PC-9 (cell line): ENCODE results near the gene SEC11A. TPM values are rescaled to one million over a fixed set of nuclear protein-coding genes. Genes with fewer than 3 reads are reported as not detected.

Source experiments
- BruUV-seq: library from RNA; stranded (reverse); fragments of 400-500 nt; replicated peaks from 2 replicates; lab custom pipeline; 2021; lab: Mats Ljungman, UMichigan
- CTCF ChIA-PET: fragments of 300-600 bp; sonication (Branson Sonifier 250); formaldehyde crosslinking; loops from one replicate; lab custom pipeline; 2022; ENCODE audit warnings: antibody characterized with exemption; lab: Charles Lee
- POLR2A ChIA-PET: fragments of 300-600 bp; sonication (Branson Sonifier 250); formaldehyde crosslinking; loops from one replicate; lab custom pipeline; 2022; ENCODE audit warnings: antibody characterized with exemption; ENCODE audit not compliant: unreplicated experiment; lab: Charles Lee
- DNase-seq, 2 experiments: peaks; one replicate each; pipeline versions ENCODE4 v3.0.0 to v3.0.0-alpha.2; 2015 to 2022; ENCODE audit warnings: mixed read lengths in 1 of 2
- H2AFZ ChIP-seq: fragments of 200-600 bp; sonication (generic); 2 replicates; pipeline ENCODE4 v1.8.1; 2017; ENCODE audit warnings: antibody characterized with exemption
- H3F3A ChIP-seq: fragments of 200-600 bp; sonication (generic); 2 replicates; pipeline ENCODE4 v1.8.1; 2017; ENCODE audit warnings: antibody characterized with exemption, mild to moderate bottlenecking, low read depth; ENCODE audit not compliant: insufficient read depth
- H3K27ac ChIP-seq: fragments of 200-600 bp; sonication (generic); 2 replicates; pipeline ENCODE4 v1.6.1; 2016; ENCODE audit warnings: mixed run types
- H3K27me3 ChIP-seq: fragments of 200-600 bp; sonication (generic); 2 replicates; pipeline ENCODE4 v1.6.1; 2016; ENCODE audit warnings: low read depth, mixed run types; ENCODE audit not compliant: insufficient read depth
- H3K36me3 ChIP-seq: fragments of 200-600 bp; sonication (generic); 2 replicates; pipeline ENCODE4 v1.6.1; 2016; ENCODE audit warnings: low read depth, mixed run types
- H3K4me1 ChIP-seq: fragments of 200-600 bp; sonication (generic); replicated peaks from 2 replicates; pipeline ENCODE4 v1.6.1; 2016; ENCODE audit warnings: mixed run types; ENCODE audit not compliant: insufficient read depth
- H3K4me2 ChIP-seq: fragments of 200-600 bp; sonication (generic); 2 replicates; pipeline ENCODE4 v1.6.1; 2017; ENCODE audit warnings: mixed run types
- H3K4me3 ChIP-seq: fragments of 200-600 bp; sonication (generic); 2 replicates; pipeline ENCODE4 v1.6.1; 2016; ENCODE audit warnings: mixed run types
- H3K79me2 ChIP-seq: fragments of 200-600 bp; sonication (generic); 2 replicates; pipeline ENCODE4 v1.6.1; 2017; ENCODE audit warnings: low read depth, mixed run types
- H3K9me2 ChIP-seq: fragments of 200-600 bp; sonication (generic); 2 replicates; pipeline ENCODE4 v1.8.1; 2017; ENCODE audit warnings: mild to moderate bottlenecking; ENCODE audit not compliant: insufficient read depth
- H3K9me3 ChIP-seq: fragments of 200-600 bp; sonication (generic); 2 replicates; pipeline ENCODE4 v1.8.1; 2016; ENCODE audit warnings: low read depth; ENCODE audit not compliant: insufficient read depth
- H4K20me1 ChIP-seq: fragments of 200-600 bp; sonication (generic); 2 replicates; pipeline ENCODE4 v1.8.1; 2017; ENCODE audit not compliant: insufficient read depth
- EZH2 ChIP-seq: fragments of 200-600 bp; sonication (generic); IDR thresholded peaks from 2 replicates; pipeline ENCODE4 v1.8.0; 2017; ENCODE audit warnings: antibody characterized with exemption, low read depth
- intact Hi-C: fragments of 100-400 bp; cut with micrococcal nuclease; formaldehyde crosslinking; loops from one replicate; pipeline ENCODE4 v1.10.0; 2022; ENCODE audit not compliant: unreplicated experiment
- total RNA-seq: library from RNA; stranded (reverse); gene quantifications from 2 replicates; pipeline ENCODE4 v1.2.3, GENCODE V29; 2021
- TF ChIP-seq, protein P1 (sequence below): fragments of 200-600 bp; sonication (generic); conservative IDR thresholded peaks from 2 replicates; pipeline ENCODE4 v1.6.1; 2017; ENCODE audit warnings: mixed run types, antibody characterized with exemption, mild to moderate bottlenecking, moderate library complexity

Gene SEC11A
- total RNA-seq, 1 experiment from 2014 or later: 174 TPM

GRCh38 chr15:84734794-84735479 is 19.0 kb upstream of the SEC11A start:
- POLR2A ChIA-PET: interaction anchor here (0.6 to 1.6 kb wide), 5 partner anchors 12 to 677 kb away, joined by 3 to 31 read pairs (median 5); partner anchors contain the start of gene SEC11A
- H2AFZ ChIP-seq: peak overlapping the region; percentile 67; the same call in 1 of the 2 replicates
- H4K20me1 ChIP-seq: no peaks in the 10 kb centered on the region
- no peaks in the 10 kb centered on the region for H3K79me2 ChIP-seq
- H3K27me3 ChIP-seq: no peaks in the 10 kb centered on the region
- H3K4me1 ChIP-seq: peaks cover 45% of the 10 kb centered on the region
- no TSS peak for BruUV-seq
- H3K9me2 ChIP-seq: no peaks in the 10 kb centered on the region
- peak; percentile 84 to 94 for DNase-seq
- peaks cover 46% of the 10 kb centered on the region for H3F3A ChIP-seq
- peak overlapping the region; percentile 78 for H3K4me2 ChIP-seq
- H3K4me3 ChIP-seq: peak overlapping the region; percentile 41; the same call in 1 of the 2 replicates
- intact Hi-C loops: loop anchor here (1.0 to 2.0 kb wide), 2 partner anchors 14 to 19 kb away; partner anchors contain the start of genes SEC11A and ZNF592
- no peaks in the 10 kb centered on the region for H3K36me3 ChIP-seq
- TF ChIP-seq, protein P1, sequence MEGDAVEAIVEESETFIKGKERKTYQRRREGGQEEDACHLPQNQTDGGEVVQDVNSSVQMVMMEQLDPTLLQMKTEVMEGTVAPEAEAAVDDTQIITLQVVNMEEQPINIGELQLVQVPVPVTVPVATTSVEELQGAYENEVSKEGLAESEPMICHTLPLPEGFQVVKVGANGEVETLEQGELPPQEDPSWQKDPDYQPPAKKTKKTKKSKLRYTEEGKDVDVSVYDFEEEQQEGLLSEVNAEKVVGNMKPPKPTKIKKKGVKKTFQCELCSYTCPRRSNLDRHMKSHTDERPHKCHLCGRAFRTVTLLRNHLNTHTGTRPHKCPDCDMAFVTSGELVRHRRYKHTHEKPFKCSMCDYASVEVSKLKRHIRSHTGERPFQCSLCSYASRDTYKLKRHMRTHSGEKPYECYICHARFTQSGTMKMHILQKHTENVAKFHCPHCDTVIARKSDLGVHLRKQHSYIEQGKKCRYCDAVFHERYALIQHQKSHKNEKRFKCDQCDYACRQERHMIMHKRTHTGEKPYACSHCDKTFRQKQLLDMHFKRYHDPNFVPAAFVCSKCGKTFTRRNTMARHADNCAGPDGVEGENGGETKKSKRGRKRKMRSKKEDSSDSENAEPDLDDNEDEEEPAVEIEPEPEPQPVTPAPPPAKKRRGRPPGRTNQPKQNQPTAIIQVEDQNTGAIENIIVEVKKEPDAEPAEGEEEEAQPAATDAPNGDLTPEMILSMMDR: no peak
- no peak for TF ChIP-seq EZH2
- H3K9me3 ChIP-seq: no peaks in the 10 kb centered on the region
- H3K27ac ChIP-seq: peak overlapping the region; percentile 95
- CTCF ChIA-PET: interaction anchor here (0.5 to 0.8 kb wide), 4 partner anchors 12 to 434 kb away, joined by 6 to 10 read pairs (median 6); no protein-coding TSS in a partner anchor

- Histone ChIP-seq H3F3A (peaks cover 39% of the 10 kb centered on the region), H3K4me3 (no peak overlapping the region), H3K9me3 (no peaks in the 10 kb centered on the region), H3K27me3 (no peaks in the 10 kb centered on the region), H3K9me2 (no peaks in the 10 kb centered on the region), H2AFZ (no peak overlapping the region), H3K79me2 (no peaks in the 10 kb centered on the region), H3K4me1 (peaks cover 45% of the 10 kb centered on the region), H3K36me3 (no peaks in the 10 kb centered on the region), H3K4me2 (no peak overlapping the region), H4K20me1 (no peaks in the 10 kb centered on the region), H3K27ac (no peak overlapping the region)
- intact Hi-C loops: no loop called here
- CTCF ChIA-PET: interaction anchor here (0.6 kb wide), 1 partner anchor 41 kb away, joined by 6 read pairs; no protein-coding TSS in a partner anchor
- BruUV-seq: no TSS peak
- TF ChIP-seq, protein P1: no peak
- TF ChIP-seq EZH2: no peak
- POLR2A ChIA-PET: no interaction called here
- no peak for DNase-seq
These were observed 15.8 kb upstream of the SEC11A start for GRCh38 chr15:84731774-84732173.

GRCh38 chr15:84727429-84727828 is 11.5 kb upstream of the SEC11A start:
- no peaks in the 10 kb centered on the region; the same call in 1 of the 2 replicates for H3K9me2 ChIP-seq
- no peaks in the 10 kb centered on the region for H3K9me3 ChIP-seq
- H4K20me1 ChIP-seq: no peaks in the 10 kb centered on the region
- no peaks in the 10 kb centered on the region for H3K36me3 ChIP-seq
- H2AFZ ChIP-seq: no peak overlapping the region
- no peak overlapping the region for H3K4me2 ChIP-seq
- H3K4me1 ChIP-seq: peaks cover 22% of the 10 kb centered on the region
- H3F3A ChIP-seq: peaks cover 12% of the 10 kb centered on the region
- CTCF ChIA-PET: no interaction called here
- H3K79me2 ChIP-seq: no peaks in the 10 kb centered on the region
- H3K27me3 ChIP-seq: no peaks in the 10 kb centered on the region
- H3K27ac ChIP-seq: no peak overlapping the region
- POLR2A ChIA-PET: interaction anchor here (0.7 kb wide), 1 partner anchor 11 kb away, joined by 4 read pairs; no protein-coding TSS in a partner anchor
- no peak overlapping the region for H3K4me3 ChIP-seq
- BruUV-seq: no TSS peak
- no peak for TF ChIP-seq EZH2
- DNase-seq: no peak
- intact Hi-C loops: no loop called here
